Right lobe of liver (tissue), 6 donors: ENCODE data around the gene HS3ST2. TPM values are rescaled to one million over a fixed set of nuclear protein-coding genes. Genes with fewer than 3 reads are reported as not detected.
"Not testable (repeated sequence)": the region's sequence is repeated elsewhere in the genome, so short reads cannot be mapped to it uniquely, and the experiment has no call there.

Experiments
- ATAC-seq, 4 donors: fragments of 200-7000 bp; cut with Tn5 transposase; one replicate each; pipeline ENCODE4 v1.9.1; 2020; ENCODE audit warnings: mild to moderate bottlenecking in 4 of 4, moderate library complexity in 4 of 4
- DNase-seq, 3 donors: peaks; one replicate each; pipeline ENCODE4 v3.0.0-alpha.2; 2020
- H3K27ac ChIP-seq, 3 donors: fragments of 200-600 bp; one replicate each; pipeline ENCODE4 v1.8.0; 2022
- H3K27me3 ChIP-seq, 2 donors: fragments of 200-600 bp; one replicate each; pipeline ENCODE4 v1.8.0; 2022
- H3K36me3 ChIP-seq, 4 donors: fragments of 200-600 bp; sonication (generic) in 1 of 4; one replicate each; pipeline versions ENCODE4 v1.5.1 to v1.8.0; 2017 to 2022; ENCODE audit warnings: control low read depth in 1 of 4
- H3K4me1 ChIP-seq, 4 donors: fragments of 200-600 bp; sonication (generic) in 1 of 4; one replicate each; pipeline versions ENCODE4 v1.5.1 to v1.8.0; 2017 to 2022; ENCODE audit warnings: control low read depth in 1 of 4
- H3K4me3 ChIP-seq, 3 donors: fragments of 200-600 bp; one replicate each; pipeline ENCODE4 v1.8.0; 2022
- H3K9me3 ChIP-seq, 4 donors: fragments of 200-600 bp; sonication (generic) in 1 of 4; one replicate each; pipeline versions ENCODE4 v1.5.1 to v1.8.0; 2017 to 2022; ENCODE audit warnings: control low read depth in 1 of 4
- CTCF ChIP-seq, 4 donors: fragments of 200-600 bp in 3 of 4; fragments of 450-650 bp in 1 of 4; IDR thresholded peaks; one replicate each; pipeline versions ENCODE4 v1.5.1 to v1.8.0; 2016 to 2022; ENCODE audit warnings: antibody characterized with exemption in 4 of 4, mild to moderate bottlenecking in 2 of 4
- POLR2A ChIP-seq: fragments of 450-650 bp; IDR thresholded peaks from one replicate; pipeline ENCODE4 v1.6.1; 2017; ENCODE audit warnings: antibody characterized with exemption, mild to moderate bottlenecking
- WGBS: methylation state at CpG from one replicate; pipeline ENCODE4 v1.1.6; 2018; ENCODE audit warnings: low coverage, low lambda C conversion rate; ENCODE audit not compliant: insufficient coverage; ENCODE audit errors: missing lambda C conversion rate; 5-methylcytosine and 5-hydroxymethylcytosine counted together
- intact Hi-C, 2 donors: fragments of 100-400 bp; cut with DNase I; formaldehyde crosslinking; loops; one replicate each; pipeline versions ENCODE4 v1.11.2 to v1.14.1; 2022
- total RNA-seq, 6 experiments: library from RNA; depleted of rRNA in 2 of 6; stranded (reverse); fragments of >200 nt in 2 of 6; fragmentation: NEBNext Ultra II Directional in 3 of 6; extraction: Animal tissue kit (Norgen Biotek cat#: 25700) in 3 of 6; gene quantifications; one replicate each; pipeline versions ENCODE4 v1.1.0 to v1.2.4, GENCODE V29; 2016 to 2023
- donor health status: DM: no; HTN: yes; CAD: no.
- donor health status: DM: no; HTN: no; CAD: no.
- donor health status: DM: no; HTN: no; CAD: no.
- donor health status: DM: no; HTN: yes; CAD: no.
- donor health status: DM: no; HTN: yes; CAD: no.

The HS3ST2 gene
- total RNA-seq, 6 experiments from 2014 or later = 0.21 to 3.2 (median 0.93) TPM; not detected in 1

- intact Hi-C loops = no loop called here
- H3K4me1 ChIP-seq = peaks cover 0 to 14% (median 0%) of the 10 kb centered on the region in 4 donors
- H3K27ac ChIP-seq = no peak overlapping the region
- no peaks in the 10 kb centered on the region for H3K9me3 ChIP-seq
- H3K27me3 ChIP-seq = peaks cover 0 to 9% of the 10 kb centered on the region in 2 donors
- DNase-seq = peak in 2 of 3 donors; percentile 61 to 62
- H3K4me3 ChIP-seq = no peak overlapping the region
- no peaks in the 10 kb centered on the region for H3K36me3 ChIP-seq
- peak; percentile 17 to 44 (median 30) for TF ChIP-seq CTCF (IDR thresholded peaks at IDR 0.05)
- no peak for TF ChIP-seq POLR2A
- peak; percentile 43 to 75 (median 71) for ATAC-seq
- WGBS = 0% methylated on average over 12 of the region's 59 CpGs
Measured at GRCh38 chr16:22813223-22813947, 577 bp upstream of the HS3ST2 start.

GRCh38 chr16:22814711-22815105, 746 bp downstream of the HS3ST2 start:
- TF ChIP-seq POLR2A (no peak), CTCF (IDR thresholded peaks at IDR 0.05) (no peak)
- Histone ChIP-seq H3K4me1 (peaks cover 0 to 14% (median 0%) of the 10 kb centered on the region in 4 donors), H3K9me3 (no peaks in the 10 kb centered on the region), H3K4me3 (no peak overlapping the region), H3K27me3 (peaks cover 0 to 9% of the 10 kb centered on the region in 2 donors), H3K36me3 (no peaks in the 10 kb centered on the region), H3K27ac (no peak overlapping the region)
- ATAC-seq (no peak), DNase-seq (no peak)
- intact Hi-C loops = no loop called here
- 16% methylated on average over 4 of the region's 41 CpGs for WGBS

- no peak overlapping the region for H3K4me3 ChIP-seq
Measured at GRCh38 chr16:22815863-22816262, 1.9 kb downstream of the HS3ST2 start.

GRCh38 chr16:22816475-22816874, 2.5 kb downstream of the HS3ST2 start:
- TF ChIP-seq POLR2A (no peak), CTCF (IDR thresholded peaks at IDR 0.05) (no peak)
- peaks cover 0 to 9% of the 10 kb centered on the region in 2 donors for H3K27me3 ChIP-seq
- H3K4me1 ChIP-seq = peaks cover 0 to 14% (median 0%) of the 10 kb centered on the region in 4 donors
- no peaks in the 10 kb centered on the region for H3K36me3 ChIP-seq
- H3K9me3 ChIP-seq = no peaks in the 10 kb centered on the region
- DNase-seq = no peak
- H3K27ac ChIP-seq = no peak overlapping the region
- 58% methylated on average over 2 of the region's 6 CpGs for WGBS
- intact Hi-C loops = no loop called here
- no peak for ATAC-seq
- no peak overlapping the region for H3K4me3 ChIP-seq

More at GRCh38 chr16:22815863-22816262, 1.9 kb downstream of the HS3ST2 start:
- peaks cover 0 to 14% (median 0%) of the 10 kb centered on the region in 4 donors for H3K4me1 ChIP-seq
- intact Hi-C loops = no loop called here
- WGBS = 33% methylated on average over 1 of the region's 5 CpGs
- no peak overlapping the region for H3K27ac ChIP-seq
- no peak for TF ChIP-seq CTCF (IDR thresholded peaks at IDR 0.05)
- TF ChIP-seq POLR2A = no peak
- no peak for DNase-seq
- no peaks in the 10 kb centered on the region for H3K36me3 ChIP-seq
- H3K27me3 ChIP-seq = peaks cover 0 to 9% of the 10 kb centered on the region in 2 donors
- no peak for ATAC-seq
- no peaks in the 10 kb centered on the region for H3K9me3 ChIP-seq

- peaks cover 0 to 12% (median 0%) of the 10 kb centered on the region in 4 donors for H3K4me1 ChIP-seq
- H3K27me3 ChIP-seq, intact Hi-C loops, H3K9me3 ChIP-seq, H3K36me3 ChIP-seq, DNase-seq, ATAC-seq, H3K27ac ChIP-seq, H3K4me3 ChIP-seq: not testable (repeated sequence)
Measured at GRCh38 chr16:22818736-22819135, 4.8 kb downstream of the HS3ST2 start.
